OCI-LY1 (cell line): Measurements from ENCODE around the gene MX2.

Source experiments
- H2AFZ ChIP-seq: fragments of 200-600 bp; sonication (generic), shearing (Covaris generic); 2 replicates; pipeline ENCODE4 v1.6.0; 2014; ENCODE audit warnings: antibody characterized with exemption, mild to moderate bottlenecking, low read length
- H3F3A ChIP-seq: fragments of 200-600 bp; sonication (generic), shearing (Covaris generic); 2 replicates; pipeline ENCODE4 v1.6.0; 2014; ENCODE audit warnings: mild to moderate bottlenecking, antibody characterized with exemption, low read length, moderate library complexity; ENCODE audit not compliant: insufficient read depth
- H3K27ac ChIP-seq: fragments of 200-600 bp; sonication (generic); 2 replicates; pipeline ENCODE4 v1.5.1; 2014; ENCODE audit warnings: low read length, mixed run types, mild to moderate bottlenecking, low read depth; ENCODE audit not compliant: poor library complexity, severe bottlenecking
- H3K27me3 ChIP-seq: fragments of 200-600 bp; sonication (generic); 2 replicates; pipeline ENCODE4 v1.6.0; 2014; ENCODE audit warnings: antibody characterized with exemption, mild to moderate bottlenecking, low read length, moderate library complexity; ENCODE audit not compliant: insufficient read depth
- H3K36me3 ChIP-seq: fragments of 200-600 bp; sonication (generic); 2 replicates; pipeline ENCODE4 v1.6.1; 2014; ENCODE audit warnings: mild to moderate bottlenecking, antibody characterized with exemption, low read length, moderate library complexity, mixed read lengths; ENCODE audit not compliant: insufficient read depth
- H3K4me1 ChIP-seq: fragments of 200-600 bp; sonication (generic); 2 replicates; pipeline ENCODE4 v1.5.1; 2014; ENCODE audit warnings: mild to moderate bottlenecking, low read length, moderate library complexity; ENCODE audit not compliant: insufficient read depth, severe bottlenecking
- H3K4me2 ChIP-seq: fragments of 200-600 bp; sonication (generic), shearing (Covaris generic); 2 replicates; pipeline ENCODE4 v1.6.1; 2014; ENCODE audit warnings: low read length
- H3K4me3 ChIP-seq: fragments of 200-600 bp; sonication (generic); 2 replicates; pipeline ENCODE4 v1.5.1; 2014; ENCODE audit warnings: low read length, low read depth, mild to moderate bottlenecking, mixed read lengths; ENCODE audit not compliant: poor library complexity, severe bottlenecking
- H3K79me2 ChIP-seq: fragments of 200-600 bp; shearing (Covaris generic); 2 replicates; pipeline ENCODE4 v1.6.1; 2016; ENCODE audit warnings: mixed run types, low read length, mixed read lengths; ENCODE audit not compliant: insufficient read depth
- H3K9ac ChIP-seq: fragments of 200-600 bp; sonication (generic), shearing (Covaris generic); 2 replicates; pipeline ENCODE4 v1.6.1; 2014; ENCODE audit warnings: mild to moderate bottlenecking, low read length, mixed read lengths
- H3K9me2 ChIP-seq: fragments of 200-600 bp; sonication (generic), shearing (Covaris generic); 2 replicates; pipeline ENCODE4 v1.6.1; 2014; ENCODE audit warnings: low read depth, mild to moderate bottlenecking, low read length, mixed read lengths
- H3K9me3 ChIP-seq: fragments of 200-600 bp; shearing (Covaris generic); 2 replicates; pipeline ENCODE4 v1.6.1; 2014; ENCODE audit warnings: low read length, mixed read lengths
- H4K20me1 ChIP-seq: fragments of 200-600 bp; sonication (generic), shearing (Covaris generic); 2 replicates; pipeline ENCODE4 v1.6.0; 2016; ENCODE audit warnings: mild to moderate bottlenecking, low read length; ENCODE audit not compliant: insufficient read depth
- CTCF ChIP-seq: fragments of 200-600 bp; sonication (generic), shearing (Covaris generic); IDR thresholded peaks from 2 replicates; pipeline ENCODE4 v1.5.1; 2017; ENCODE audit warnings: mild to moderate bottlenecking, antibody characterized with exemption, low read length, moderate library complexity, mixed read lengths
- EZH2 ChIP-seq: fragments of 200-600 bp; sonication (generic), shearing (Covaris generic); IDR thresholded peaks from 2 replicates; pipeline ENCODE4 v1.8.0; 2017; ENCODE audit warnings: borderline replicate concordance, mixed run types, mild to moderate bottlenecking, antibody characterized with exemption, low read length, moderate library complexity, mixed read lengths

MX2 gene

DNA sequence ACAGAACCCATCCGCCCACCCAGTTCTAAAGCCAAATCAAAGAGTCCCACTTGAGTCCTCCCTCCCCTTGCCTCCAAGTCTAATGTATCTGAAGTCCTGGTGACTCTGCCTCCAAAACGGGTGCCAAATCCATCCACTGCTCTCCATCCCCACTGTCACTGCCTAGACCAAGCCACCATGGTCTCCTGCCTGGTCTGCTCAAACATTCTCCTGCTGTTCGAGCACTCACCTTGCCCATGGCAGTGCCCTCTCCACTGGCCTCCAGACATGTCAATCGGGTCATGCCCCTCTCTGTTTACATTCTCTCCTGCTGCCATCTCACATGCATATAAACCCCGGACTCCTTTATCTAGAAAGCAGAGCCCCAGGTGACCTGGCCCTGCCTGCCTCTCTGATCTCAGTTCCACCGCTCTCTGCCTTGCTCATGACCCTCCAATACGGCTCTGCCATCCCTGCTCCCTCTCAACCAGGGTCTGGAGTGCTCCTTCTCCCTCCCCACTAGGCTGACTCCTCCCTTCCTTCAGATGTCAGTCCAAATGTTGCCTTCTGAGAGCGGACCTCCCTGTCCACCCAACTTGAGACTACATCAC is 32.1 kb downstream of the MX2 start:
- peaks cover 79% of the 10 kb centered on the region for H3K36me3 ChIP-seq
- TF ChIP-seq CTCF (no peak), EZH2 (no peak)

GRCh38 chr21:41396558-41397075 is 34.8 kb downstream of the MX2 start:
- no peaks in the 10 kb centered on the region for H3K79me2 ChIP-seq
- no peak overlapping the region for H3K27ac ChIP-seq
- peaks cover 80% of the 10 kb centered on the region for H3K36me3 ChIP-seq
- no peaks in the 10 kb centered on the region for H4K20me1 ChIP-seq
- H3K4me2 ChIP-seq: no peak overlapping the region
- no peak overlapping the region for H2AFZ ChIP-seq
- H3K4me3 ChIP-seq: no peak overlapping the region
- no peaks in the 10 kb centered on the region for H3F3A ChIP-seq
- H3K9me3 ChIP-seq: no peaks in the 10 kb centered on the region
- no peak overlapping the region for H3K9ac ChIP-seq
- no peak for TF ChIP-seq EZH2
- no peak for TF ChIP-seq CTCF
- no peaks in the 10 kb centered on the region for H3K4me1 ChIP-seq
- H3K27me3 ChIP-seq: no peaks in the 10 kb centered on the region
- H3K9me2 ChIP-seq: no peaks in the 10 kb centered on the region

More for the DNA sequence above, 32.1 kb downstream of the MX2 start:
- H4K20me1 ChIP-seq: no peaks in the 10 kb centered on the region
- H3K27ac ChIP-seq: no peak overlapping the region
- H3K4me2 ChIP-seq: no peak overlapping the region
- no peaks in the 10 kb centered on the region for H3K9me3 ChIP-seq
- no peaks in the 10 kb centered on the region for H3K27me3 ChIP-seq
- no peaks in the 10 kb centered on the region for H3K79me2 ChIP-seq
- H3K4me1 ChIP-seq: no peaks in the 10 kb centered on the region
- H3K9ac ChIP-seq: no peak overlapping the region
- no peaks in the 10 kb centered on the region for H3F3A ChIP-seq
- H3K4me3 ChIP-seq: no peak overlapping the region
- H2AFZ ChIP-seq: no peak overlapping the region
- no peaks in the 10 kb centered on the region for H3K9me2 ChIP-seq

DNA sequence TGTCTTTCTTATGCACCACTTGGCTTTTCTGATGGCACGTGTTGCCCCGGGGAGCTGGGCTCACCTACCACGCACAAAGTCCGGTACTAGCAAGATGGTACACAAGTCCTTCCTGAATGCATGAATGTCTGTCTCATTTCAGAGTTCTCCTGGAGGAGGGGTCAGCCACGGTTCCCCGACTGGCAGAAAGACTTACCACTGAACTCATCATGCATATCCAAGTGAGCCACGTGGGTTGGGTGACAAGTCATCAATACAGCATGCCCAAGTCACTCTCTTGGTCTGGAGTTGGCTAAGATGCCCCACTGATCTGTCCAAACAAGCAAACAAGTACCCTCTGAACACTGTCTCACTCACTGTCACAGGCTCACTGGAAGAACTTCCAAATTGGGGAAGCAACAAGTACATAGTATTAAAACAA is 35.7 kb downstream of the MX2 start:
- no peak overlapping the region for H3K27ac ChIP-seq

More for the DNA sequence above, 35.7 kb downstream of the MX2 start:
- no peak overlapping the region for H3K4me2 ChIP-seq
- H3K9me2 ChIP-seq: no peaks in the 10 kb centered on the region
- peaks cover 79% of the 10 kb centered on the region for H3K36me3 ChIP-seq
- H4K20me1 ChIP-seq: no peaks in the 10 kb centered on the region
- no peaks in the 10 kb centered on the region for H3K27me3 ChIP-seq
- no peak overlapping the region for H2AFZ ChIP-seq
- H3F3A ChIP-seq: no peaks in the 10 kb centered on the region
- no peaks in the 10 kb centered on the region for H3K4me1 ChIP-seq
- H3K4me3 ChIP-seq: no peak overlapping the region
- TF ChIP-seq EZH2 (no peak), CTCF (no peak)
- H3K79me2 ChIP-seq: no peaks in the 10 kb centered on the region
- H3K9ac ChIP-seq: no peak overlapping the region
- no peaks in the 10 kb centered on the region for H3K9me3 ChIP-seq
